H7 (cell line): ENCODE measurements around the gene COL18A1. TPM values are rescaled to one million over a fixed set of nuclear protein-coding genes. Genes with fewer than 3 reads are reported as not detected.
"Not testable (repeated sequence)": the region's sequence is repeated elsewhere in the genome, so short reads cannot be mapped to it uniquely, and the experiment has no call there.

Experiments
- DNase-seq: peaks from one replicate; pipeline ENCODE4 v3.0.0; 2012
- H3K27me3 ChIP-seq: 2 replicates; pipeline ENCODE4 v1.6.0; 2011; ENCODE audit warnings: mild to moderate bottlenecking, low read length; ENCODE audit not compliant: control insufficient read depth, insufficient read depth
- H3K36me3 ChIP-seq: replicated peaks from 2 replicates; pipeline ENCODE4 v1.5.1; 2011; ENCODE audit warnings: low read length; ENCODE audit not compliant: control insufficient read depth, insufficient read depth
- H3K4me3 ChIP-seq: 2 replicates; pipeline ENCODE4 v1.5.1; 2011; ENCODE audit warnings: low read depth, mild to moderate bottlenecking, control low read depth, low read length, moderate library complexity; ENCODE audit not compliant: insufficient read depth
- total RNA-seq: library from RNA; depleted of rRNA; stranded (reverse); fragments of >200 nt; shearing (Covaris generic); gene quantifications from 2 replicates; pipeline ENCODE4 v1.2.3, GENCODE V29; 2014; rRNA removed

Gene COL18A1
- 327 and 328 TPM in 2 replicates for total RNA-seq

GRCh38 chr21:45404730-45405270 lies at the start of gene COL18A1:
Gene COL18A1, plus strand, starts transcription at chr21:45405165. Its CDS starts 66 bp downstream, at chr21:45405231.
- Histone ChIP-seq H3K36me3 (no peaks in the 10 kb centered on the region; the same call in 1 of the 2 replicates), H3K4me3 (peak within 1 kb of the TSS; percentile 67), H3K27me3 (peaks cover 1% of the 10 kb centered on the region)
- DNase-seq: peak; percentile 100

- Histone ChIP-seq H3K4me3 (no peak overlapping the region), H3K36me3 (no peaks in the 10 kb centered on the region), H3K27me3 (no peaks in the 10 kb centered on the region)
- DNase-seq: no peak
These were observed 49.4 kb upstream of the COL18A1 start for GRCh38 chr21:45355573-45355972.

GRCh38 chr21:45356251-45356650 lies 48.7 kb upstream of the COL18A1 start:
- no peak overlapping the region for H3K4me3 ChIP-seq
- DNase-seq: peak; percentile 83
- H3K36me3 ChIP-seq: no peaks in the 10 kb centered on the region
- H3K27me3 ChIP-seq: no peaks in the 10 kb centered on the region

- H3K36me3 ChIP-seq: no peaks in the 10 kb centered on the region
- H3K27me3 ChIP-seq: no peaks in the 10 kb centered on the region
- DNase-seq: no peak
- no peak overlapping the region for H3K4me3 ChIP-seq
These were observed 48.1 kb upstream of the COL18A1 start for GRCh38 chr21:45356653-45357435.

GRCh38 chr21:45357436-45358260 lies 47.3 kb upstream of the COL18A1 start:
- Histone ChIP-seq H3K36me3 (no peaks in the 10 kb centered on the region), H3K4me3 (no peak overlapping the region), H3K27me3 (no peaks in the 10 kb centered on the region)
- DNase-seq: peak; percentile 88

- DNase-seq: peak; percentile 46
- Histone ChIP-seq H3K4me3 (no peak overlapping the region), H3K27me3 (no peaks in the 10 kb centered on the region), H3K36me3 (no peaks in the 10 kb centered on the region)
These were observed 46.7 kb upstream of the COL18A1 start for GRCh38 chr21:45358261-45358670.

GRCh38 chr21:45358711-45359310 lies 46.2 kb upstream of the COL18A1 start:
- DNase-seq: peak; percentile 56
- Histone ChIP-seq H3K27me3 (no peaks in the 10 kb centered on the region), H3K36me3 (no peaks in the 10 kb centered on the region), H3K4me3 (no peak overlapping the region)

- Histone ChIP-seq H3K36me3 (no peaks in the 10 kb centered on the region), H3K4me3 (no peak overlapping the region), H3K27me3 (no peaks in the 10 kb centered on the region)
- DNase-seq: peak; percentile 82
These were observed 45.3 kb upstream of the COL18A1 start for GRCh38 chr21:45359451-45360217.

GRCh38 chr21:45361033-45361997 lies 43.6 kb upstream of the COL18A1 start:
- no peaks in the 10 kb centered on the region for H3K27me3 ChIP-seq
- H3K36me3 ChIP-seq: no peaks in the 10 kb centered on the region
- no peak overlapping the region for H3K4me3 ChIP-seq
- DNase-seq: peak; percentile 82

GRCh38 chr21:45362077-45362747 lies 42.8 kb upstream of the COL18A1 start:
- Histone ChIP-seq H3K4me3 (no peak overlapping the region), H3K27me3 (no peaks in the 10 kb centered on the region), H3K36me3 (no peaks in the 10 kb centered on the region)
- DNase-seq: peak; percentile 57

- Histone ChIP-seq H3K4me3 (no peak overlapping the region), H3K27me3 (no peaks in the 10 kb centered on the region), H3K36me3 (no peaks in the 10 kb centered on the region)
- DNase-seq: peak; percentile 56
These were observed 42.2 kb upstream of the COL18A1 start for GRCh38 chr21:45362748-45363145.

GRCh38 chr21:45363272-45363671 lies 41.7 kb upstream of the COL18A1 start:
- H3K4me3 ChIP-seq, H3K36me3 ChIP-seq, DNase-seq, H3K27me3 ChIP-seq: not testable (repeated sequence)
